ENCODE measurements around the gene CD40.

The CD40 gene

GRCh38 chr20:46177768-46178167, 59.7 kb downstream of the CD40 start:
- no peak for DNase-seq (ENCODE audit: low read depth)
- H3K4me3 ChIP-seq (ENCODE audit: low read depth, low read length): no peak overlapping the region
- no peak for TF ChIP-seq CTCF (conservative IDR thresholded peaks at IDR 0.05; ENCODE audit: low read depth, low read length)

GRCh38 chr20:46178891-46179290, 60.8 kb downstream of the CD40 start:
- no peak for TF ChIP-seq CTCF (conservative IDR thresholded peaks at IDR 0.05; ENCODE audit: low read depth, low read length)
- H3K4me3 ChIP-seq (ENCODE audit: low read depth, low read length): no peak overlapping the region
- DNase-seq (ENCODE audit: low read depth): no peak
